ES-I3 (cell line): ENCODE measurements around the gene C5orf52.
"Not testable (repeated sequence)": the region's sequence is repeated elsewhere in the genome, so short reads cannot be mapped to it uniquely, and the experiment has no call there.

ENCODE experiments used
- H3K36me3 ChIP-seq: 2 replicates; pipeline ENCODE4 v1.6.1; 2013; ENCODE audit warnings: mild to moderate bottlenecking, low read length, control low read depth, moderate library complexity; ENCODE audit not compliant: insufficient read depth
- H3K4me1 ChIP-seq: 2 replicates; pipeline ENCODE4 v1.6.1; 2013; ENCODE audit warnings: mild to moderate bottlenecking, control low read depth, low read length; ENCODE audit not compliant: insufficient read depth
- H3K9ac ChIP-seq: 2 replicates; pipeline ENCODE4 v1.6.1; 2013; ENCODE audit warnings: low read depth, mild to moderate bottlenecking, low read length, moderate library complexity
- H3K9me3 ChIP-seq: 2 replicates; pipeline ENCODE4 v1.6.1; 2013; ENCODE audit warnings: mild to moderate bottlenecking, low read length, moderate library complexity; ENCODE audit not compliant: control insufficient read depth, insufficient read depth

C5orf52 gene

GRCh38 chr5:157726607-157727006 lies 55.3 kb downstream of the C5orf52 start:
- not testable (repeated sequence) for H3K36me3 ChIP-seq, H3K9ac ChIP-seq, H3K9me3 ChIP-seq, H3K4me1 ChIP-seq

GRCh38 chr5:157727858-157728257 lies 56.5 kb downstream of the C5orf52 start:
- H3K9ac ChIP-seq, H3K9me3 ChIP-seq, H3K4me1 ChIP-seq, H3K36me3 ChIP-seq: not testable (repeated sequence)
